ENCODE results near the gene TSC22D4.

Gene TSC22D4

DNA sequence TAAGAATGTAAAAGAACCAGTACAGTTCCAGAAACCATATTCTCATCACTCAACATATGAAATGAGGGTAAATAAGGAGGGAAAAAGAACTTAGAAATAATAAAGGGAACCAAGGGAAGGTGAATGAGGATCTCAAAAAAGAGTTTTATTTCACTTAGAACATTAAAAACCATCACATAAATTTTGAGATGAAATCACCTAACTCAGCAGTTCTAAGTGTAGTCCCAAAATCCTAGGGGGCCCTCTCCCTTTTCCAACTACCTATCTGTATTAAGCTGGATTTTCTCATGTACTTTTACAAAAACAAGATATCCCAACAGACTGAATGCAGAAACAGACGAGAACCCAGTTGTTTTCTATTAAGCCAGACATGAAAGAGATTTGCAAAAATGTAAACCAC, 53.7 kb downstream of the TSC22D4 start:
- TF ChIP-seq, protein P1, sequence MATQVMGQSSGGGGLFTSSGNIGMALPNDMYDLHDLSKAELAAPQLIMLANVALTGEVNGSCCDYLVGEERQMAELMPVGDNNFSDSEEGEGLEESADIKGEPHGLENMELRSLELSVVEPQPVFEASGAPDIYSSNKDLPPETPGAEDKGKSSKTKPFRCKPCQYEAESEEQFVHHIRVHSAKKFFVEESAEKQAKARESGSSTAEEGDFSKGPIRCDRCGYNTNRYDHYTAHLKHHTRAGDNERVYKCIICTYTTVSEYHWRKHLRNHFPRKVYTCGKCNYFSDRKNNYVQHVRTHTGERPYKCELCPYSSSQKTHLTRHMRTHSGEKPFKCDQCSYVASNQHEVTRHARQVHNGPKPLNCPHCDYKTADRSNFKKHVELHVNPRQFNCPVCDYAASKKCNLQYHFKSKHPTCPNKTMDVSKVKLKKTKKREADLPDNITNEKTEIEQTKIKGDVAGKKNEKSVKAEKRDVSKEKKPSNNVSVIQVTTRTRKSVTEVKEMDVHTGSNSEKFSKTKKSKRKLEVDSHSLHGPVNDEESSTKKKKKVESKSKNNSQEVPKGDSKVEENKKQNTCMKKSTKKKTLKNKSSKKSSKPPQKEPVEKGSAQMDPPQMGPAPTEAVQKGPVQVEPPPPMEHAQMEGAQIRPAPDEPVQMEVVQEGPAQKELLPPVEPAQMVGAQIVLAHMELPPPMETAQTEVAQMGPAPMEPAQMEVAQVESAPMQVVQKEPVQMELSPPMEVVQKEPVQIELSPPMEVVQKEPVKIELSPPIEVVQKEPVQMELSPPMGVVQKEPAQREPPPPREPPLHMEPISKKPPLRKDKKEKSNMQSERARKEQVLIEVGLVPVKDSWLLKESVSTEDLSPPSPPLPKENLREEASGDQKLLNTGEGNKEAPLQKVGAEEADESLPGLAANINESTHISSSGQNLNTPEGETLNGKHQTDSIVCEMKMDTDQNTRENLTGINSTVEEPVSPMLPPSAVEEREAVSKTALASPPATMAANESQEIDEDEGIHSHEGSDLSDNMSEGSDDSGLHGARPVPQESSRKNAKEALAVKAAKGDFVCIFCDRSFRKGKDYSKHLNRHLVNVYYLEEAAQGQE (IDR thresholded peaks at IDR 0.05; ENCODE audit: insufficient read depth in 1 of 2, low read depth in 2 of 2, low read length in 2 of 2), result no peak
- TF ChIP-seq POLR2AphosphoS5 (IDR thresholded peaks at IDR 0.05; ENCODE audit: low read depth, low read length), result no peak
- TF ChIP-seq FOXP2 (optimal IDR thresholded peaks at IDR 0.05; ENCODE audit: borderline replicate concordance, extremely low read depth, extremely low read length, insufficient read depth), result no peak
- no peak for TF ChIP-seq SIN3A (IDR thresholded peaks at IDR 0.05; ENCODE audit: borderline replicate concordance, insufficient read depth, low read length)
- no peak for TF ChIP-seq TAF1 (IDR thresholded peaks at IDR 0.05; ENCODE audit: borderline replicate concordance, insufficient read depth, low read length)

DNA sequence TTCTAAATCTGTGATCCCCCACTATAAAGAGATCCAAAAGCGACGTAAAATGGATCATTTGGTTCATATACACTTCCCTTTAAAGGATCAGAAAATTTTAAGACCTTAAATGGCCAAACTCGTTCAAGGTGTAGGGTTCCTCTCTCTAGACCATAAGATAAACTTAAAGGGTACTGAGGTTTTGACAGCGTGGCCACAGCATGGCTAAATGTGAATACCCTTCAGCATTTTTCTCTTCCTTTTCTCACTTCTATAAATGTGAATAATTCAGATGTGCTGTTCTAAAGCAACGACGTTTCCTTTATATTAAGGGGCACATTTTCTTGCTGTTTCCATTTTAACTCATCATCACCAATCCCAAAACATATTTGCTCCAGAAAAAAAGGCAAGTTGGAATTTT, 55.7 kb downstream of the TSC22D4 start:
- TF ChIP-seq, protein P1 (IDR thresholded peaks at IDR 0.05; ENCODE audit: insufficient read depth in 1 of 2, low read depth in 2 of 2, low read length in 2 of 2), result no peak
- TF ChIP-seq FOXP2 (optimal IDR thresholded peaks at IDR 0.05; ENCODE audit: borderline replicate concordance, extremely low read depth, extremely low read length, insufficient read depth), result no peak
- no peak for TF ChIP-seq SIN3A (IDR thresholded peaks at IDR 0.05; ENCODE audit: borderline replicate concordance, insufficient read depth, low read length)
- TF ChIP-seq POLR2AphosphoS5 (IDR thresholded peaks at IDR 0.05; ENCODE audit: low read depth, low read length), result no peak
- no peak for TF ChIP-seq TAF1 (IDR thresholded peaks at IDR 0.05; ENCODE audit: borderline replicate concordance, insufficient read depth, low read length)

DNA sequence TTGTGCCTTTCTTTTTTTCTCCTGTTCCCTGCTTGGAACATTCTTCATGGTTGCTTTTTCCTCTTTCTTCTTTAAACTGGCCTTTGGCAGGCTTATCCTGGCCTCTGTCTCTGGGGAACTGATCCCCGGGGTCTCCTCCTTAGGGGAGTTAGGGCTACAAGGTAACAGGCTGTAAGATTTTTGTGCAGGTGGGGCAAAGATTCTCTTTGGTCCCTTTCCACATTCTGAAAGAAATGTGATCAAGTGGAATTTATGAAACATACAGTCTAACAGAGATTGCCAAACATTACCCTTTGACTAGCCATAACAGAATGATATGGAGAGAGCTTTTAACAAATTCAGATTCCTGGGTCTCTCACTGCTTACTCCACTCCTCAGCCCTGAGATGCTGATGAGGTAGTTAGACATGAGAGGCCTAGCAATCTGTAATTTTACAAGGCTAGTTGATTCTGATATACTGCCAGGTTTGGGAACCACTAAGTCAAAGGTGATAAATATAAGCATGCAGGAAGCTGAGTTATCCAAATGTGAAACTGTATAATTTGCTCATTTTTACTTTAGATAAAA, 59.3 kb downstream of the TSC22D4 start:
- TF ChIP-seq, protein P1 (IDR thresholded peaks at IDR 0.05; ENCODE audit: insufficient read depth in 1 of 2, low read depth in 2 of 2, low read length in 2 of 2), result no peak
- TF ChIP-seq TAF1 (IDR thresholded peaks at IDR 0.05; ENCODE audit: borderline replicate concordance, insufficient read depth, low read length) (no peak), FOXP2 (optimal IDR thresholded peaks at IDR 0.05; ENCODE audit: borderline replicate concordance, extremely low read depth, extremely low read length, insufficient read depth) (no peak), SIN3A (IDR thresholded peaks at IDR 0.05; ENCODE audit: borderline replicate concordance, insufficient read depth, low read length) (no peak), POLR2AphosphoS5 (IDR thresholded peaks at IDR 0.05; ENCODE audit: low read depth, low read length) (no peak)

DNA sequence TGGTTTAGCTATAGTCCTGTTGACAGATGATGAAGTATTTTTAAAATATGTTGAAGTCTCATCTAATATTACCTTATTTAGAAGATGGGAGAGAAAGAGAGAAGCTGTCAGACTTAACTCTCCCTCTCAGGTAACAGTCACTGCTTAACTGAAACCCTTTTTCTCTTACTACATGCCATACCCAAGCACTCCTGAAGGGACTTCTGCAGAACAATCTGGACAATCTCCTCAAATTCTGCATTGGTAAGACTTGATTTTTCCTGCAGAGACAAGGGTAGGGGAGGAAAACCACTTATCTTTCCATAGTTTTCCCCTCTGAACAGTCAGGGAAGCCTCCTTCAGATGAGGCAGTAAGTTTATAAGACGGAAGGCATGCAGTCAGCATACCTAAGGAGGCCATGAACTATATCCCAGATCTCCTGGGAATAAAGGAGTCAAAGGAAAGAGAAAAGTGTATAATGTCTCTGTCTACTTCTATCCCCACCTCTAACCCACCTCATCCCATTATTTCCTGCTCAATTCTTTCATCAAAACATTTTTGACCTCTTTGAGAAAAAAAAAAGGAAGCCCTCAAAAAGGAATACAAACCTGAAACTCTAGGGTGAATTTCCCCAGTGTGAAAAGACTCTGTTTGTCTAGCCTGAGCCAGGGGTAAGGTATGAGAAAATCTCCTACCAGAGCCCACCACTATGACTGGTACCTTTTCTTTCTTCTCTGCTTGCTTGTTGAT, 59.9 kb downstream of the TSC22D4 start:
- TF ChIP-seq SIN3A (IDR thresholded peaks at IDR 0.05; ENCODE audit: borderline replicate concordance, insufficient read depth, low read length) (no peak), TAF1 (IDR thresholded peaks at IDR 0.05; ENCODE audit: borderline replicate concordance, insufficient read depth, low read length) (no peak), POLR2AphosphoS5 (IDR thresholded peaks at IDR 0.05; ENCODE audit: low read depth, low read length) (no peak), FOXP2 (optimal IDR thresholded peaks at IDR 0.05; ENCODE audit: borderline replicate concordance, extremely low read depth, extremely low read length, insufficient read depth) (no peak)
- TF ChIP-seq, protein P1 (IDR thresholded peaks at IDR 0.05; ENCODE audit: insufficient read depth in 1 of 2, low read depth in 2 of 2, low read length in 2 of 2), result no peak
